Psoas muscle (tissue), 8 donors: ENCODE results near the gene TRAPPC6A. TPM values are rescaled to one million over a fixed set of nuclear protein-coding genes. Genes with fewer than 3 reads are reported as not detected.
A peak's percentile ranks its signal among the peaks of the same experiment; 100 is the strongest.

ENCODE experiments used
- ATAC-seq, 4 donors: fragments of 200-7000 bp; cut with Tn5 transposase; one replicate each; pipeline ENCODE4 v1.9.1; 2020; ENCODE audit warnings: moderate library complexity in 3 of 4, mild to moderate bottlenecking in 2 of 4
- DNase-seq, 2 donors: peaks; one replicate each; pipeline ENCODE4 v3.0.0-alpha.2; 2020
- H3K27ac ChIP-seq: fragments of 200-600 bp; one replicate; pipeline ENCODE4 v1.8.0; 2022
- H3K27me3 ChIP-seq, 3 donors: fragments of 200-600 bp in 1 of 3; one replicate each; pipeline versions ENCODE4 v1.6.1 to v1.8.0; 2013 to 2022; ENCODE audit warnings: low read length in 2 of 3, mild to moderate bottlenecking in 2 of 3, moderate library complexity in 1 of 3; ENCODE audit not compliant: insufficient read depth in 3 of 3
- H3K36me3 ChIP-seq, 2 donors: fragments of 200-600 bp in 1 of 2; one replicate each; pipeline versions ENCODE4 v1.6.1 to v1.8.0; 2013 to 2022; ENCODE audit warnings: low read depth in 1 of 2, mild to moderate bottlenecking in 1 of 2, moderate library complexity in 1 of 2; ENCODE audit not compliant: insufficient read depth in 1 of 2
- H3K4me1 ChIP-seq: fragments of 200-600 bp; one replicate; pipeline ENCODE4 v1.8.0; 2022
- H3K4me3 ChIP-seq: fragments of 200-600 bp; one replicate; pipeline ENCODE4 v1.8.0; 2022; ENCODE audit warnings: mild to moderate bottlenecking
- H3K9me3 ChIP-seq: fragments of 200-600 bp; one replicate; pipeline ENCODE4 v1.8.0; 2022
- WGBS, 3 donors: extraction: QIAGEN DNeasy Blood & Tissue Kit; methylation state at CpG; one replicate each; pipeline versions ENCODE4 v1.1.6 to v1.1.7; 2013; 5-methylcytosine and 5-hydroxymethylcytosine counted together
- intact Hi-C, 2 donors: fragments of 100-400 bp; cut with DNase I; formaldehyde crosslinking; loops; one replicate each; pipeline versions ENCODE4 v1.11.0 to v1.14.2; 2022
- polyA plus RNA-seq, 3 donors: library from polyadenylated mRNA; stranded (reverse); fragments of 200-250 nt; gene quantifications; one replicate each; pipeline ENCODE4 v1.2.3, GENCODE V29; 2013
- total RNA-seq, 4 donors: library from RNA; stranded (reverse); fragmentation: NEBNext Ultra II Directional in 2 of 4; extraction: Animal tissue kit (Norgen Biotek cat#: 25700) in 2 of 4; gene quantifications; one replicate each; pipeline versions ENCODE4 v1.2.1 to v1.2.4, GENCODE V29; 2021 to 2023
- TF ChIP-seq, protein P1 (sequence below): fragments of 200-600 bp; IDR thresholded peaks from one replicate; pipeline ENCODE4 v1.8.0; 2022; ENCODE audit warnings: antibody characterized with exemption
- donor health status: healthy with polysubstance abuse.
- donor health status: DM: no; HTN: no; CAD: no; lungs with moderate emphysema.
- donor health status: Bipolar disorder and iron deficiency.
- donor health status: healthy.
- donor health status: DM: yes; HTN: yes; CAD: no.
- donor health status: DM: no; HTN: no; CAD: no.
- donor health status: DM: no; HTN: no; CAD: no.
- donor health status: DM: yes; HTN: yes; CAD: no.

Gene TRAPPC6A
- total and polyA plus RNA-seq, 7 donors, result 10.8 to 42.2 (median 14.5) TPM

- TF ChIP-seq, protein P1, sequence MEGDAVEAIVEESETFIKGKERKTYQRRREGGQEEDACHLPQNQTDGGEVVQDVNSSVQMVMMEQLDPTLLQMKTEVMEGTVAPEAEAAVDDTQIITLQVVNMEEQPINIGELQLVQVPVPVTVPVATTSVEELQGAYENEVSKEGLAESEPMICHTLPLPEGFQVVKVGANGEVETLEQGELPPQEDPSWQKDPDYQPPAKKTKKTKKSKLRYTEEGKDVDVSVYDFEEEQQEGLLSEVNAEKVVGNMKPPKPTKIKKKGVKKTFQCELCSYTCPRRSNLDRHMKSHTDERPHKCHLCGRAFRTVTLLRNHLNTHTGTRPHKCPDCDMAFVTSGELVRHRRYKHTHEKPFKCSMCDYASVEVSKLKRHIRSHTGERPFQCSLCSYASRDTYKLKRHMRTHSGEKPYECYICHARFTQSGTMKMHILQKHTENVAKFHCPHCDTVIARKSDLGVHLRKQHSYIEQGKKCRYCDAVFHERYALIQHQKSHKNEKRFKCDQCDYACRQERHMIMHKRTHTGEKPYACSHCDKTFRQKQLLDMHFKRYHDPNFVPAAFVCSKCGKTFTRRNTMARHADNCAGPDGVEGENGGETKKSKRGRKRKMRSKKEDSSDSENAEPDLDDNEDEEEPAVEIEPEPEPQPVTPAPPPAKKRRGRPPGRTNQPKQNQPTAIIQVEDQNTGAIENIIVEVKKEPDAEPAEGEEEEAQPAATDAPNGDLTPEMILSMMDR, result no peak
- intact Hi-C loops, result loop anchor here in 1 of 2 donors (10.0 kb wide), 1 partner anchor 151 kb away; no protein-coding TSS in a partner anchor
Observed at GRCh38 chr19:45184115-45184514, 6.1 kb upstream of the TRAPPC6A start.

DNA sequence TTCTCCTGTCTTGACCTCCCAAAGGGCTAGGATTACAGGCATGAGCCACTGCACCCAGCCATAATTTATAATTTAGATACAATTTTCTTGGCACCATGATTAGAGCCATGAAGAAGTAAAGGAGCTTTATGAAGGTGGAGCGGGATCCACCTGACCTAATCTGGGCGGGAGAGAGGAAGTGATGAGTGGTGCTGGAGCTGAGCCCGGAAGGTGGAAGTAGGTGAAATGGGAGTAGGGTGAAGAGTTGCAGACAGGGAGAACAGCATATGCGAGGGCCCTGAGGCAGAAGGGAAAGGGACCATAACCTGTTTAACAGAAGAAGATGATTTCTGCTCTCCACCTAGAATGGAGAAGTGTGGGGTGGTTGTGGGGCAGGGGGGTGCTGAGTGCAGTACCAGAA is 4.7 kb upstream of the TRAPPC6A start:
- intact Hi-C loops, result loop anchor here in 1 of 2 donors (10.0 kb wide), 1 partner anchor 152 kb away; no protein-coding TSS in a partner anchor
- Histone ChIP-seq H3K4me3 (no peak overlapping the region), H3K9me3 (no peaks in the 10 kb centered on the region), H3K27ac (no peak overlapping the region), H3K27me3 (no peaks in the 10 kb centered on the region), H3K36me3 (no peaks in the 10 kb centered on the region), H3K4me1 (peaks cover 7% of the 10 kb centered on the region)
- DNase-seq (no peak), ATAC-seq (no peak)
- TF ChIP-seq, protein P1, result no peak
- 85 to 91% (median 88%) methylated on average over 4 of the region's 4 CpGs for WGBS, 3 donors

More at GRCh38 chr19:45184115-45184514, 6.1 kb upstream of the TRAPPC6A start:
- Histone ChIP-seq H3K27me3 (no peaks in the 10 kb centered on the region), H3K36me3 (no peaks in the 10 kb centered on the region), H3K9me3 (no peaks in the 10 kb centered on the region), H3K4me3 (no peak overlapping the region), H3K4me1 (peaks cover 7% of the 10 kb centered on the region), H3K27ac (no peak overlapping the region)
- ATAC-seq (no peak), DNase-seq (no peak)
- 92 to 97% (median 95%) methylated on average over 5 of the region's 5 CpGs for WGBS, 3 donors

DNA sequence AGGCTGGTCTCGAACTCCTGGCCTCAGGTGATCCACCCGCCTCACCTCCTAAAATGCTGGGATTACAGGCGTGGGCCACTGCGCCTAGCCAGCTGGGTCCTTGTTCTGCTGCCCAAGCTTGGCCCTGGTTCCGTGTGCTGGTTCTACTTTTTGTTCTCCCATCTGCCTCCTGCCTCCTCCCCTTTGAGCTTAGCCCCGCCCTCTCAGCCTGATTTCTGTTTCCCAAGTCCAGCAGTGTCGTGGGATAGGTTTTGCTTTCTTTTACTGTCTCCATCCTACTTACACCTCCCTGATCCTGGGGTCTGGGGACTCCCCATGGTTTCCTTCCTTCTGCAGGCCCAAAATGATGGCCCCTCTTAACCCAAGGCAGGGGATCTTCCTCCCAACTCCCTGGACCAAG is 2.9 kb upstream of the TRAPPC6A start:
- intact Hi-C loops, result loop anchor here in 1 of 2 donors (10.0 kb wide), 1 partner anchor 154 kb away; no protein-coding TSS in a partner anchor
- DNase-seq, result no peak
- 77 to 88% (median 79%) methylated on average over 7 of the region's 7 CpGs for WGBS, 3 donors
- Histone ChIP-seq H3K4me1 (peaks cover 12% of the 10 kb centered on the region), H3K9me3 (no peaks in the 10 kb centered on the region), H3K36me3 (no peaks in the 10 kb centered on the region), H3K27ac (no peak overlapping the region), H3K27me3 (no peaks in the 10 kb centered on the region), H3K4me3 (no peak overlapping the region)
- TF ChIP-seq, protein P1, result no peak
- ATAC-seq, result no peak

DNA sequence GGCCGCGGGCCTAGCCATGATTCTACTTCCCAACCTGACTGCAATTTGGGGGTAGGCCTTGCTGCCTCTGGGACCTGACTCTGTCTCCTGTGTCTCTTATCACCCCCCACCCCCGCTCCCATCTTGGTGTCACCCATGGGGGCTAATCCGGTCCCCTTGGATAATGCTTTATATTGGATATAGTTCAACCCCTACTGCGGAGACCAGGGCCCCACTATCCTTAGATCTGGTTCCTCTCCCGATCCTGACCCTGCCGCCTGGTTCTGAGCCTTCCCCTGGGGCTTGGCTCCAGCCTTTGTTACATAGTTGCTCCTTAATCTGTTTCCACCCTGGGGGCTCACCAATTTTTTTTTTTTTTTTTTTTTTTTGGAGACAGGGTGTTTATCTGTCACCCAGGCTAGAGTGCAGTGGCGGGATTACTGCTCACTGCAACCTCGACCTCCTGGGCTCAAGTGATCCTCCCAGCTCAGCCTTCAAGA is 1.9 kb upstream of the TRAPPC6A start:
- H3K9me3 ChIP-seq, result no peaks in the 10 kb centered on the region
- peak overlapping the region; percentile 96 for H3K27ac ChIP-seq
- no peaks in the 10 kb centered on the region for H3K27me3 ChIP-seq
- intact Hi-C loops, result loop anchor here in 1 of 2 donors (10.0 kb wide), 1 partner anchor 155 kb away; no protein-coding TSS in a partner anchor
- H3K4me3 ChIP-seq, result peak overlapping the region; percentile 77
- no peaks in the 10 kb centered on the region for H3K36me3 ChIP-seq
- no peak for DNase-seq
- 51 to 64% (median 52%) methylated on average over 7 to 9 of the region's 9 CpGs for WGBS, 3 donors
- peaks cover 12% of the 10 kb centered on the region for H3K4me1 ChIP-seq
- ATAC-seq, result no peak
- TF ChIP-seq, protein P1, result no peak
